H1 (cell line): ENCODE measurements around the gene PLK4.

Experiments used
- CHD2 ChIP-seq: IDR thresholded peaks from 2 replicates; pipeline ENCODE4 v1.6.1; 2012; ENCODE audit warnings: low read length, improper control_type of control experiment
- CTCF ChIP-seq, 3 experiments: IDR thresholded peaks; 1 replicate in 2 of 3; 2 replicates in 1 of 3; pipeline versions ENCODE4 v1.5.1 to v1.6.1; 2011; ENCODE audit warnings: low read length in 3 of 3, mild to moderate bottlenecking in 3 of 3, inconsistent platforms in 2 of 3, low read depth in 1 of 3, moderate library complexity in 1 of 3; ENCODE audit not compliant: insufficient read depth in 1 of 3; ENCODE audit errors: control extremely low read depth in 1 of 3
- EP300 ChIP-seq, 2 experiments: IDR thresholded peaks; 1 replicate in 1 of 2; 2 replicates in 1 of 2; pipeline ENCODE4 v1.6.1; 2011 to 2012; ENCODE audit warnings: low read depth in 2 of 2, low read length in 2 of 2, mild to moderate bottlenecking in 2 of 2, borderline replicate concordance in 1 of 2, inconsistent platforms in 1 of 2, moderate library complexity in 1 of 2
- EZH2 ChIP-seq: fragments of 200-600 bp; sonication (generic); IDR thresholded peaks from 2 replicates; pipeline ENCODE4 v1.7.1; 2012; ENCODE audit warnings: low read depth, mild to moderate bottlenecking, moderate library complexity, low read length, inconsistent platforms; ENCODE audit not compliant: severe bottlenecking
- HDAC2 ChIP-seq, 2 experiments: fragments of 300-600 bp in 1 of 2; sonication (generic) in 1 of 2; IDR thresholded peaks; 2 replicates each; pipeline ENCODE4 v1.6.1; 2011 to 2012; ENCODE audit warnings: low read depth in 2 of 2, low read length in 2 of 2, mild to moderate bottlenecking in 2 of 2, moderate library complexity in 2 of 2, borderline replicate concordance in 1 of 2, inconsistent platforms in 1 of 2
- MAX ChIP-seq: IDR thresholded peaks from 2 replicates; pipeline ENCODE4 v1.6.1; 2012; ENCODE audit warnings: inconsistent platforms
- POLR2A ChIP-seq, 2 experiments: IDR thresholded peaks; 1 replicate in 1 of 2; 2 replicates in 1 of 2; pipeline ENCODE4 v1.6.1; 2011; ENCODE audit warnings: low read depth in 2 of 2, low read length in 2 of 2, mild to moderate bottlenecking in 2 of 2; ENCODE audit errors: control extremely low read depth in 1 of 2
- RAD21 ChIP-seq, 2 experiments: IDR thresholded peaks in 1 of 2; conservative IDR thresholded peaks in 1 of 2; 2 replicates each; pipeline ENCODE4 v1.6.1; 2011; ENCODE audit warnings: low read depth in 2 of 2, low read length in 2 of 2, improper control_type of control experiment in 1 of 2, inconsistent platforms in 1 of 2, mild to moderate bottlenecking in 1 of 2, moderate library complexity in 1 of 2
- SP1 ChIP-seq: IDR thresholded peaks from 2 replicates; pipeline ENCODE4 v1.6.1; 2011; ENCODE audit warnings: low read depth, low read length
- YY1 ChIP-seq: IDR thresholded peaks from 2 replicates; pipeline ENCODE4 v1.6.1; 2011; ENCODE audit warnings: low read depth, mild to moderate bottlenecking, low read length
- ZNF274 ChIP-seq: IDR thresholded peaks from 2 replicates; pipeline ENCODE4 v1.7.0; 2012; ENCODE audit warnings: low read length, borderline replicate concordance; ENCODE audit errors: extremely low read depth

DNA sequence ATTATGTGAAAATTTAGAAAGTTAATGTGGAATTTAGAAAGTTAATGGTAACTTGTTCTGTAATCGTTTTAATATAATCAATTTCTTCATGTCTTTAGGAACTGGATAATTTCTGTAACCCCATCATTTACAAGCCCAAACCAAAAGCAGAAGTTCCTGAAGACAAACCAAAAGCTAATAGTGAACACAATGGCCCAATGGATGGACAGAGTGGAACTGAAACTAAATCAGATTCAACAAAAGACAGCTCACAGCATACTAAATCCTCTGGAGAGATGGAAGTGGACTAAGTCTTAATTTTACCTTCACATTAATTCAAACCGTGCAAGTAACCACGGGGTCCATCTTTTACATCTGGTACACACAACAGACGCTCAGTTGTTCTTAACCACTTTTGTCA is 48.1 kb upstream of the PLK4 start:
- TF ChIP-seq CTCF (IDR thresholded peaks at IDR 0.05; ENCODE audit: control extremely low read depth in 1 of 3, insufficient read depth in 1 of 3, low read depth in 1 of 3, low read length in 3 of 3) (no peak), HDAC2 (IDR thresholded peaks at IDR 0.05; ENCODE audit: borderline replicate concordance in 1 of 2, low read depth in 2 of 2, low read length in 2 of 2) (no peak), EZH2 (no peak), CHD2 (no peak), EP300 (IDR thresholded peaks at IDR 0.05; ENCODE audit: borderline replicate concordance in 1 of 2, low read depth in 2 of 2, low read length in 2 of 2) (no peak), SP1 (no peak), ZNF274 (no peak), RAD21 (IDR thresholded peaks at IDR 0.05 in 1 of 2, conservative IDR thresholded peaks at IDR 0.05 in 1 of 2; ENCODE audit: low read depth in 2 of 2, low read length in 2 of 2) (no peak), POLR2A (IDR thresholded peaks at IDR 0.05; ENCODE audit: control extremely low read depth in 1 of 2, low read depth in 2 of 2, low read length in 2 of 2) (no peak), YY1 (no peak), MAX (no peak)
